Common myeloid progenitor, CD34-positive (primary cell): ENCODE data around the gene RAB3C.
A peak's percentile ranks its signal among the peaks of the same experiment; 100 is the strongest.
"Not testable (repeated sequence)": the region's sequence is repeated elsewhere in the genome, so short reads cannot be mapped to it uniquely, and the experiment has no call there.

Source experiments
- CTCF ChIA-PET: fragments of 350-600 bp; sonication (Branson Sonifier 250); formaldehyde crosslinking; loops from one replicate; lab custom pipeline; 2021; ENCODE audit warnings: antibody characterized with exemption; lab: Charles Lee
- POLR2A ChIA-PET: fragments of 350-600 bp; sonication (Branson Sonifier 250); formaldehyde crosslinking; loops from one replicate; lab custom pipeline; 2021; ENCODE audit warnings: antibody characterized with exemption; lab: Charles Lee
- DNase-seq, 3 donors: peaks; one replicate each; pipeline versions ENCODE4 v3.0.0 to v3.0.0-alpha.2; 2013
- H3K27ac ChIP-seq, 2 experiments: 1 replicate in 1 of 2; 2 replicates in 1 of 2; pipeline ENCODE4 v1.7.0; 2013; ENCODE audit warnings: inconsistent platforms in 2 of 2, low read length in 2 of 2, mild to moderate bottlenecking in 2 of 2, low read depth in 1 of 2, moderate library complexity in 1 of 2; ENCODE audit not compliant: severe bottlenecking in 2 of 2, insufficient read depth in 1 of 2, poor library complexity in 1 of 2
- H3K27me3 ChIP-seq, 5 experiments: replicated peaks in 2 of 5; 1 replicate in 3 of 5; 2 replicates in 2 of 5; pipeline versions ENCODE4 v1.6.1 to v1.7.0; 2013; ENCODE audit warnings: low read length in 4 of 5, mild to moderate bottlenecking in 2 of 5, moderate library complexity in 2 of 5, inconsistent platforms in 1 of 5; ENCODE audit not compliant: insufficient read depth in 5 of 5, control insufficient read depth in 4 of 5
- H3K36me3 ChIP-seq, 4 experiments: 1 replicate in 2 of 4; 2 replicates in 2 of 4; pipeline versions ENCODE4 v1.6.1 to v1.7.0; 2013; ENCODE audit warnings: low read length in 3 of 4, control low read depth in 1 of 4, mild to moderate bottlenecking in 1 of 4; ENCODE audit not compliant: control insufficient read depth in 4 of 4, insufficient read depth in 4 of 4
- H3K4me1 ChIP-seq, 4 experiments: 1 replicate in 3 of 4; 2 replicates in 1 of 4; pipeline versions ENCODE4 v1.6.1 to v1.7.1; 2013; ENCODE audit warnings: low read length in 3 of 4, mild to moderate bottlenecking in 3 of 4, control low read depth in 1 of 4, inconsistent platforms in 1 of 4, moderate library complexity in 1 of 4; ENCODE audit not compliant: control insufficient read depth in 4 of 4, insufficient read depth in 4 of 4; ENCODE audit errors: control extremely low read depth in 1 of 4
- H3K4me3 ChIP-seq, 7 experiments: 1 replicate in 4 of 7; 2 replicates in 3 of 7; pipeline versions ENCODE4 v1.5.1 to v1.7.0; 2013; ENCODE audit warnings: mild to moderate bottlenecking in 7 of 7, low read length in 6 of 7, moderate library complexity in 6 of 7, inconsistent platforms in 2 of 7, low read depth in 2 of 7, control low read depth in 1 of 7; ENCODE audit not compliant: insufficient read depth in 4 of 7, control insufficient read depth in 1 of 7; ENCODE audit errors: extremely low read depth in 1 of 7
- H3K9me3 ChIP-seq, 5 experiments: 1 replicate in 4 of 5; 2 replicates in 1 of 5; pipeline versions ENCODE4 v1.6.1 to v1.7.1; 2013; ENCODE audit warnings: low read length in 4 of 5, mild to moderate bottlenecking in 2 of 5, inconsistent platforms in 1 of 5, low read depth in 1 of 5, moderate library complexity in 1 of 5; ENCODE audit not compliant: control insufficient read depth in 4 of 5, insufficient read depth in 2 of 5; ENCODE audit errors: control extremely low read depth in 1 of 5
- WGBS: methylation state at CpG from one replicate; pipeline ENCODE4 v1.1.5; 2013; ENCODE audit not compliant: insufficient coverage; 5-methylcytosine and 5-hydroxymethylcytosine counted together

RAB3C gene

GRCh38 chr5:58571501-58571900, 11.4 kb upstream of the RAB3C start:
- H3K36me3 ChIP-seq, result no peaks in the 10 kb centered on the region
- 100% methylated on average over 1 of the region's 2 CpGs for WGBS
- H3K9me3 ChIP-seq, result no peaks in the 10 kb centered on the region
- H3K4me3 ChIP-seq, result no peak overlapping the region
- no peaks in the 10 kb centered on the region for H3K27me3 ChIP-seq
- no peaks in the 10 kb centered on the region for H3K4me1 ChIP-seq
- DNase-seq, result no peak
- no peak overlapping the region for H3K27ac ChIP-seq
- ChIA-PET POLR2A (no interaction called here), CTCF (interaction anchor here (0.8 to 1.2 kb wide), 2 partner anchors 10 to 11 kb away, joined by 3 read pairs; partner anchors contain the start of gene RAB3C)

- CTCF ChIA-PET, H3K27me3 ChIP-seq, POLR2A ChIA-PET, H3K27ac ChIP-seq, DNase-seq, H3K4me3 ChIP-seq, H3K9me3 ChIP-seq, H3K36me3 ChIP-seq, H3K4me1 ChIP-seq: not testable (repeated sequence)
- WGBS, result 97% methylated on average over 4 of the region's 5 CpGs
These were observed 9.9 kb upstream of the RAB3C start for GRCh38 chr5:58572973-58573372.

- ChIA-PET POLR2A (no interaction called here), CTCF (no interaction called here)
- no peak overlapping the region for H3K4me3 ChIP-seq
- no peak for DNase-seq
- no peaks in the 10 kb centered on the region for H3K36me3 ChIP-seq
- H3K27me3 ChIP-seq, result peaks cover 3 to 36% (median 8%) of the 10 kb centered on the region in 5 experiments
- no peak overlapping the region for H3K27ac ChIP-seq
- 89% methylated on average over 4 of the region's 4 CpGs for WGBS
- no peaks in the 10 kb centered on the region for H3K9me3 ChIP-seq
- H3K4me1 ChIP-seq, result peaks cover 11 to 18% (median 17%) of the 10 kb centered on the region in 4 experiments
These were observed 3.1 kb upstream of the RAB3C start for GRCh38 chr5:58579781-58580180.

- no peaks in the 10 kb centered on the region for H3K9me3 ChIP-seq
- POLR2A ChIA-PET, result interaction anchor here (0.9 kb wide), 1 partner anchor 16 kb away, joined by 3 read pairs; no protein-coding TSS in a partner anchor
- H3K4me1 ChIP-seq, result peaks cover 11 to 18% (median 17%) of the 10 kb centered on the region in 4 experiments
- DNase-seq, result peak; percentile 12 to 49 (median 29)
- CTCF ChIA-PET, result interaction anchor here (0.9 to 1.0 kb wide), 2 partner anchors 10 to 105 kb away, joined by 3 read pairs; no protein-coding TSS in a partner anchor
- no peaks in the 10 kb centered on the region for H3K36me3 ChIP-seq
- under 1% methylated on average over 22 of the region's 38 CpGs for WGBS
- peaks cover 5 to 42% (median 8%) of the 10 kb centered on the region in 5 experiments for H3K27me3 ChIP-seq
- peak overlapping the region; percentile 45 to 94 (median 78) for H3K4me3 ChIP-seq
- H3K27ac ChIP-seq, result no peak overlapping the region
These were observed 664 bp upstream of the RAB3C start for GRCh38 chr5:58582019-58582802.

GRCh38 chr5:58595952-58596351, 13.1 kb downstream of the RAB3C start:
- no peak overlapping the region for H3K4me3 ChIP-seq
- H3K27ac ChIP-seq, result no peak overlapping the region
- ChIA-PET CTCF (no interaction called here), POLR2A (no interaction called here)
- no peaks in the 10 kb centered on the region for H3K27me3 ChIP-seq
- H3K36me3 ChIP-seq, result no peaks in the 10 kb centered on the region
- no peak for DNase-seq
- H3K4me1 ChIP-seq, result no peaks in the 10 kb centered on the region
- no peaks in the 10 kb centered on the region for H3K9me3 ChIP-seq

- CTCF ChIA-PET, result no interaction called here
- POLR2A ChIA-PET, result interaction anchor here (0.8 kb wide), 1 partner anchor 16 kb away, joined by 3 read pairs; the partner anchor contains the start of gene RAB3C
- H3K4me1 ChIP-seq, result no peaks in the 10 kb centered on the region
These were observed 15.6 kb downstream of the RAB3C start for GRCh38 chr5:58598440-58598839.

GRCh38 chr5:58599217-58599616, 16.3 kb downstream of the RAB3C start:
- ChIA-PET CTCF (no interaction called here), POLR2A (interaction anchor here (0.5 kb wide), 1 partner anchor 29 kb away, joined by 4 read pairs; no protein-coding TSS in a partner anchor)
- H3K9me3 ChIP-seq, result peaks cover 0 to 8% (median 0%) of the 10 kb centered on the region in 5 experiments
- DNase-seq, result no peak
- no peak overlapping the region for H3K4me3 ChIP-seq
- no peaks in the 10 kb centered on the region for H3K4me1 ChIP-seq
- no CpG with 5 or more reads among the region's 1 CpG for WGBS
- no peak overlapping the region for H3K27ac ChIP-seq
- no peaks in the 10 kb centered on the region for H3K27me3 ChIP-seq
- H3K36me3 ChIP-seq, result no peaks in the 10 kb centered on the region

More at GRCh38 chr5:58598440-58598839, 15.6 kb downstream of the RAB3C start:
- DNase-seq, result no peak
- Histone ChIP-seq H3K27ac (no peak overlapping the region), H3K27me3 (no peaks in the 10 kb centered on the region), H3K9me3 (peaks cover 0 to 8% (median 0%) of the 10 kb centered on the region in 5 experiments), H3K4me3 (no peak overlapping the region), H3K36me3 (no peaks in the 10 kb centered on the region)
- no CpG with 5 or more reads among the region's 1 CpG for WGBS
